IPS-18c (cell line): ENCODE measurements around the gene GNLY.
"Not testable (repeated sequence)": the region's sequence is repeated elsewhere in the genome, so short reads cannot be mapped to it uniquely, and the experiment has no call there.

Experiments used
- H3K4me3 ChIP-seq: 2 replicates; pipeline ENCODE4 v1.7.0; 2013; ENCODE audit warnings: low read depth, mild to moderate bottlenecking, low read length, moderate library complexity; ENCODE audit not compliant: insufficient read depth
- H3K9me3 ChIP-seq: one replicate; pipeline ENCODE4 v1.6.1; 2013; ENCODE audit warnings: mild to moderate bottlenecking, low read length, moderate library complexity; ENCODE audit not compliant: control insufficient read depth, insufficient read depth

Gene GNLY

GRCh38 chr2:85713836-85714235, 19.7 kb downstream of the GNLY start:
- H3K9me3 ChIP-seq, result no peaks in the 10 kb centered on the region

GRCh38 chr2:85714421-85714820, 20.3 kb downstream of the GNLY start:
- not testable (repeated sequence) for H3K4me3 ChIP-seq

More at GRCh38 chr2:85713836-85714235, 19.7 kb downstream of the GNLY start:
- H3K4me3 ChIP-seq, result no peak overlapping the region

GRCh38 chr2:85714841-85715240, 20.7 kb downstream of the GNLY start:
- Histone ChIP-seq H3K4me3 (no peak overlapping the region), H3K9me3 (no peaks in the 10 kb centered on the region)

More at GRCh38 chr2:85714421-85714820, 20.3 kb downstream of the GNLY start:
- H3K9me3 ChIP-seq, result not testable (repeated sequence)

GRCh38 chr2:85716346-85716914, 22.3 kb downstream of the GNLY start:
- Histone ChIP-seq H3K9me3 (no peaks in the 10 kb centered on the region), H3K4me3 (no peak overlapping the region)

GRCh38 chr2:85717308-85718008, 23.3 kb downstream of the GNLY start:
- H3K4me3 ChIP-seq, result no peak overlapping the region
- no peaks in the 10 kb centered on the region for H3K9me3 ChIP-seq

- H3K9me3 ChIP-seq, result no peaks in the 10 kb centered on the region
- H3K4me3 ChIP-seq, result no peak overlapping the region
Observed at GRCh38 chr2:85718009-85718391, 23.8 kb downstream of the GNLY start.

- no peaks in the 10 kb centered on the region for H3K9me3 ChIP-seq
- no peak overlapping the region for H3K4me3 ChIP-seq
Observed at GRCh38 chr2:85718885-85719492, 24.8 kb downstream of the GNLY start.

- no peaks in the 10 kb centered on the region for H3K9me3 ChIP-seq
- no peak overlapping the region for H3K4me3 ChIP-seq
Observed at GRCh38 chr2:85719609-85720240, 25.6 kb downstream of the GNLY start.

GRCh38 chr2:85720533-85720932, 26.4 kb downstream of the GNLY start:
- Histone ChIP-seq H3K4me3 (no peak overlapping the region), H3K9me3 (no peaks in the 10 kb centered on the region)

- Histone ChIP-seq H3K4me3 (no peak overlapping the region), H3K9me3 (no peaks in the 10 kb centered on the region)
Observed at GRCh38 chr2:85721641-85722040, 27.5 kb downstream of the GNLY start.

- Histone ChIP-seq H3K4me3 (no peak overlapping the region), H3K9me3 (no peaks in the 10 kb centered on the region)
Observed at GRCh38 chr2:85722519-85722918, 28.4 kb downstream of the GNLY start.

GRCh38 chr2:85723707-85724360, 29.7 kb downstream of the GNLY start:
- no peak overlapping the region for H3K4me3 ChIP-seq
- no peaks in the 10 kb centered on the region for H3K9me3 ChIP-seq

GRCh38 chr2:85724731-85725181, 30.6 kb downstream of the GNLY start:
- Histone ChIP-seq H3K4me3 (no peak overlapping the region), H3K9me3 (no peaks in the 10 kb centered on the region)

GRCh38 chr2:85725451-85725850, 31.3 kb downstream of the GNLY start:
- H3K4me3 ChIP-seq, result no peak overlapping the region
- no peaks in the 10 kb centered on the region for H3K9me3 ChIP-seq

GRCh38 chr2:85727798-85728197, 33.6 kb downstream of the GNLY start:
- Histone ChIP-seq H3K9me3 (no peaks in the 10 kb centered on the region), H3K4me3 (no peak overlapping the region)

GRCh38 chr2:85728342-85728741, 34.2 kb downstream of the GNLY start:
- H3K9me3 ChIP-seq, result no peaks in the 10 kb centered on the region
- H3K4me3 ChIP-seq, result no peak overlapping the region
